Keratinocyte (primary cell): Measurements from ENCODE around the gene SCAMP2. TPM values are rescaled to one million over a fixed set of nuclear protein-coding genes. Genes with fewer than 3 reads are reported as not detected.

Source experiments
- DNase-seq: peaks from one replicate; pipeline ENCODE4 v3.0.0-alpha.2; 2011; ENCODE audit warnings: low read depth, missing footprints, low spot score
- FAIRE-seq: peaks from 2 replicates; lab custom pipeline; 2011; peaks lifted over from hg19 to GRCh38; lab: Jason Lieb, UNC
- H2AFZ ChIP-seq: 2 replicates; pipeline ENCODE4 v1.6.0; 2012; ENCODE audit warnings: low read length, control low read depth, inconsistent platforms; ENCODE audit not compliant: control insufficient read depth
- H3K27ac ChIP-seq: 2 replicates; pipeline ENCODE4 v1.5.1; 2011; ENCODE audit warnings: low read length; ENCODE audit not compliant: control insufficient read depth, insufficient read depth
- H3K27me3 ChIP-seq: 3 replicates; pipeline ENCODE4 v1.6.0; 2011; ENCODE audit warnings: low read length; ENCODE audit not compliant: control insufficient read depth, insufficient read depth; ENCODE audit errors: extremely low read depth
- H3K36me3 ChIP-seq, 2 experiments: 2 replicates in 1 of 2; 3 replicates in 1 of 2; pipeline ENCODE4 v1.5.1; 2011; ENCODE audit warnings: low read length in 2 of 2, mild to moderate bottlenecking in 1 of 2; ENCODE audit not compliant: control insufficient read depth in 2 of 2, insufficient read depth in 2 of 2; ENCODE audit errors: extremely low read depth in 1 of 2
- H3K4me1 ChIP-seq: 3 replicates; pipeline ENCODE4 v1.5.1; 2011; ENCODE audit warnings: low read length; ENCODE audit not compliant: control insufficient read depth, insufficient read depth; ENCODE audit errors: extremely low read depth
- H3K4me2 ChIP-seq: 3 replicates; pipeline ENCODE4 v1.6.0; 2011; ENCODE audit warnings: low read depth, low read length; ENCODE audit not compliant: control insufficient read depth, insufficient read depth; ENCODE audit errors: extremely low read depth
- H3K4me3 ChIP-seq, 3 experiments: fragments of 200-600 bp in 1 of 3; sonication (generic) in 1 of 3; 2 replicates in 2 of 3; 3 replicates in 1 of 3; pipeline ENCODE4 v1.5.1; 2011 to 2016; ENCODE audit warnings: low read length in 3 of 3, mild to moderate bottlenecking in 3 of 3, control low read depth in 2 of 3, inconsistent platforms in 1 of 3, low read depth in 1 of 3, mixed read lengths in 1 of 3, mixed run types in 1 of 3, moderate library complexity in 1 of 3; ENCODE audit not compliant: control insufficient read depth in 2 of 3, insufficient read depth in 2 of 3; ENCODE audit errors: extremely low read depth in 1 of 3
- H3K79me2 ChIP-seq: 2 replicates; pipeline ENCODE4 v1.6.0; 2012; ENCODE audit warnings: low read length; ENCODE audit not compliant: control insufficient read depth, insufficient read depth
- H3K9ac ChIP-seq: 3 replicates; pipeline ENCODE4 v1.6.0; 2011; ENCODE audit warnings: low read length; ENCODE audit not compliant: control insufficient read depth, insufficient read depth; ENCODE audit errors: extremely low read depth
- H3K9me1 ChIP-seq: 3 replicates; pipeline ENCODE4 v1.6.0; 2011; ENCODE audit warnings: low read length; ENCODE audit not compliant: control insufficient read depth, insufficient read depth; ENCODE audit errors: extremely low read depth
- H3K9me3 ChIP-seq: 2 replicates; pipeline ENCODE4 v1.5.1; 2012; ENCODE audit warnings: low read depth, low read length; ENCODE audit not compliant: control insufficient read depth
- H4K20me1 ChIP-seq: 3 replicates; pipeline ENCODE4 v1.6.0; 2011; ENCODE audit warnings: low read length; ENCODE audit not compliant: control insufficient read depth, insufficient read depth; ENCODE audit errors: extremely low read depth
- EZH2 ChIP-seq: IDR thresholded peaks from one replicate; pipeline ENCODE4 v1.6.1; 2012; ENCODE audit warnings: inconsistent platforms, mild to moderate bottlenecking, low read length, moderate library complexity
- dilution Hi-C: fragments of 300-500 bp; cut with MboI; formaldehyde crosslinking; loops from one replicate; pipeline ENCODE4 v1.7.0; 2020; ENCODE audit warnings: low sequenced_read_pairs; ENCODE audit not compliant: extremely low pct_ligation_motif_present
- polyA plus RNA-seq, 5 experiments: library from polyadenylated mRNA; depleted of rRNA in 3 of 5; stranded (reverse) in 3 of 5; stranded (forward) in 1 of 5; unstranded in 1 of 5; fragments of >200 nt; gene quantifications; 1 replicate in 1 of 5; 2 replicates in 3 of 5; 3 replicates in 1 of 5; pipeline versions ENCODE4 v1.2.1 to v1.2.3, GENCODE V29; 2011 to 2012; ENCODE audit warnings: missing spikeins in 2 of 5, low read depth in 1 of 5, low replicate concordance in 1 of 5
- TF ChIP-seq, protein P1 (sequence below), 3 experiments: IDR thresholded peaks in 1 of 3; conservative IDR thresholded peaks in 1 of 3; optimal IDR thresholded peaks in 1 of 3; 2 replicates in 2 of 3; 3 replicates in 1 of 3; pipeline versions ENCODE3 to v1.5.1; 2011; ENCODE audit warnings: low read length in 3 of 3, mild to moderate bottlenecking in 3 of 3, moderate library complexity in 2 of 3, control low read depth in 1 of 3, inconsistent platforms in 1 of 3; ENCODE audit not compliant: insufficient read depth in 2 of 3; ENCODE audit errors: extremely low read depth in 1 of 3

Gene SCAMP2
- polyA plus RNA-seq, 1 donor (not counting 4 experiments of a cell fraction or from before 2014, with no cell fraction given), result 72.8 TPM

- no peak for DNase-seq
- Histone ChIP-seq H3K9me3 (no peaks in the 10 kb centered on the region), H3K9me1 (peaks cover 8% of the 10 kb centered on the region), H4K20me1 (peaks cover 13% of the 10 kb centered on the region), H3K4me1 (peaks cover 78% of the 10 kb centered on the region), H3K27me3 (no peaks in the 10 kb centered on the region), H3K36me3 (peaks cover 0 to 3% of the 10 kb centered on the region in 2 experiments), H3K4me3 (no peak overlapping the region), H3K9ac (no peak overlapping the region), H3K27ac (no peak overlapping the region), H3K79me2 (peaks cover 58% of the 10 kb centered on the region), H2AFZ (no peak overlapping the region), H3K4me2 (peak overlapping the region; percentile 9)
- FAIRE-seq, result no peak
- TF ChIP-seq, protein P1, sequence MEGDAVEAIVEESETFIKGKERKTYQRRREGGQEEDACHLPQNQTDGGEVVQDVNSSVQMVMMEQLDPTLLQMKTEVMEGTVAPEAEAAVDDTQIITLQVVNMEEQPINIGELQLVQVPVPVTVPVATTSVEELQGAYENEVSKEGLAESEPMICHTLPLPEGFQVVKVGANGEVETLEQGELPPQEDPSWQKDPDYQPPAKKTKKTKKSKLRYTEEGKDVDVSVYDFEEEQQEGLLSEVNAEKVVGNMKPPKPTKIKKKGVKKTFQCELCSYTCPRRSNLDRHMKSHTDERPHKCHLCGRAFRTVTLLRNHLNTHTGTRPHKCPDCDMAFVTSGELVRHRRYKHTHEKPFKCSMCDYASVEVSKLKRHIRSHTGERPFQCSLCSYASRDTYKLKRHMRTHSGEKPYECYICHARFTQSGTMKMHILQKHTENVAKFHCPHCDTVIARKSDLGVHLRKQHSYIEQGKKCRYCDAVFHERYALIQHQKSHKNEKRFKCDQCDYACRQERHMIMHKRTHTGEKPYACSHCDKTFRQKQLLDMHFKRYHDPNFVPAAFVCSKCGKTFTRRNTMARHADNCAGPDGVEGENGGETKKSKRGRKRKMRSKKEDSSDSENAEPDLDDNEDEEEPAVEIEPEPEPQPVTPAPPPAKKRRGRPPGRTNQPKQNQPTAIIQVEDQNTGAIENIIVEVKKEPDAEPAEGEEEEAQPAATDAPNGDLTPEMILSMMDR (optimal IDR thresholded peaks at IDR 0.05 in 1 of 3, IDR thresholded peaks at IDR 0.05 in 1 of 3, conservative IDR thresholded peaks at IDR 0.05 in 1 of 3; ENCODE audit: extremely low read depth in 1 of 3, insufficient read depth in 2 of 3, low read length in 3 of 3), result no peak
- TF ChIP-seq EZH2, result no peak
- dilution Hi-C loops, result no loop called here
Observed at GRCh38 chr15:74868059-74868458, 5.1 kb downstream of the SCAMP2 start.

GRCh38 chr15:74867466-74868038 lies 5.6 kb downstream of the SCAMP2 start:
- Histone ChIP-seq H3K9me1 (peaks cover 8% of the 10 kb centered on the region), H3K9me3 (no peaks in the 10 kb centered on the region), H3K79me2 (peaks cover 57% of the 10 kb centered on the region), H3K9ac (no peak overlapping the region), H3K4me1 (peaks cover 81% of the 10 kb centered on the region), H3K4me3 (no peak overlapping the region), H3K4me2 (no peak overlapping the region), H3K27ac (no peak overlapping the region), H3K36me3 (peaks cover 0 to 3% of the 10 kb centered on the region in 2 experiments), H3K27me3 (no peaks in the 10 kb centered on the region), H2AFZ (no peak overlapping the region), H4K20me1 (peaks cover 13% of the 10 kb centered on the region)
- dilution Hi-C loops, result no loop called here
- DNase-seq, result no peak
- no peak for FAIRE-seq
- no peak for TF ChIP-seq EZH2
- TF ChIP-seq, protein P1 (optimal IDR thresholded peaks at IDR 0.05 in 1 of 3, IDR thresholded peaks at IDR 0.05 in 1 of 3, conservative IDR thresholded peaks at IDR 0.05 in 1 of 3; ENCODE audit: extremely low read depth in 1 of 3, insufficient read depth in 2 of 3, low read length in 3 of 3), result no peak
